B cell (primary cell): ENCODE data around the gene CADM1. TPM values are rescaled to one million over a fixed set of nuclear protein-coding genes. Genes with fewer than 3 reads are reported as not detected.

ENCODE experiments used
- ATAC-seq: fragments of 200-7000 bp; cut with Tn5 transposase; one replicate; pipeline ENCODE4 v1.10.0; 2021; ENCODE audit warnings: low read depth, mild to moderate bottlenecking, moderate number of reproducible peaks, moderate library complexity
- CTCF ChIA-PET: fragments of 350-600 bp; sonication (Branson Sonifier 250); formaldehyde crosslinking; loops from one replicate; lab custom pipeline; 2021; ENCODE audit warnings: antibody characterized with exemption, inconsistent platforms; lab: Charles Lee
- POLR2A ChIA-PET: fragments of 350-600 bp; sonication (Branson Sonifier 250); formaldehyde crosslinking; loops from one replicate; lab custom pipeline; 2021; ENCODE audit warnings: antibody characterized with exemption; lab: Charles Lee
- DNase-seq: peaks from one replicate; pipeline ENCODE4 v3.0.0; 2013
- H2AFZ ChIP-seq: 2 replicates; pipeline ENCODE4 v1.6.1; 2012; ENCODE audit warnings: mild to moderate bottlenecking, low read depth, low read length; ENCODE audit not compliant: insufficient read depth, poor library complexity, severe bottlenecking
- H3K27ac ChIP-seq, 2 donors: 1 replicate in 1 of 2; 2 replicates in 1 of 2; pipeline ENCODE4 v1.5.1; 2012 to 2013; ENCODE audit warnings: low read length in 2 of 2, mild to moderate bottlenecking in 2 of 2, moderate library complexity in 1 of 2
- H3K27me3 ChIP-seq, 4 experiments: fragments of 200-600 bp in 1 of 4; sonication (generic) in 1 of 4; replicated peaks in 1 of 4; 1 replicate in 2 of 4; 2 replicates in 2 of 4; pipeline versions ENCODE4 v1.6.1 to v1.7.0; 2013 to 2016; ENCODE audit warnings: low read length in 3 of 4, mild to moderate bottlenecking in 2 of 4, mixed read lengths in 1 of 4, moderate library complexity in 1 of 4; ENCODE audit not compliant: insufficient read depth in 4 of 4, control insufficient read depth in 3 of 4; ENCODE audit errors: control extremely low read depth in 1 of 4
- H3K36me3 ChIP-seq, 2 experiments: replicated peaks in 1 of 2; 1 replicate in 1 of 2; 2 replicates in 1 of 2; pipeline versions ENCODE4 v1.6.1 to v1.7.1; 2013; ENCODE audit warnings: low read length in 1 of 2; ENCODE audit not compliant: insufficient read depth in 2 of 2, control insufficient read depth in 1 of 2; ENCODE audit errors: control extremely low read depth in 1 of 2, extremely low read depth in 1 of 2
- H3K4me1 ChIP-seq, 2 donors: fragments of 200-600 bp in 1 of 2; sonication (generic) in 1 of 2; 1 replicate in 1 of 2; 2 replicates in 1 of 2; pipeline versions ENCODE4 v1.5.1 to v1.6.1; 2013 to 2017; ENCODE audit warnings: low read length in 2 of 2; ENCODE audit not compliant: control insufficient read depth in 2 of 2, insufficient read depth in 2 of 2
- H3K4me2 ChIP-seq: replicated peaks from 2 replicates; pipeline ENCODE3; 2012; ENCODE audit warnings: mild to moderate bottlenecking, low read depth, low read length; ENCODE audit not compliant: poor library complexity, severe bottlenecking
- H3K4me3 ChIP-seq, 5 experiments: fragments of 200-600 bp in 1 of 5; sonication (generic) in 1 of 5; 1 replicate in 3 of 5; 2 replicates in 2 of 5; pipeline versions ENCODE4 v1.5.1 to v1.7.0; 2011 to 2016; ENCODE audit warnings: low read length in 4 of 5, mild to moderate bottlenecking in 4 of 5, low read depth in 2 of 5, control low read depth in 1 of 5, moderate library complexity in 1 of 5; ENCODE audit not compliant: insufficient read depth in 1 of 5; ENCODE audit errors: control extremely low read depth in 1 of 5, extremely low read depth in 1 of 5
- H3K79me2 ChIP-seq: fragments of 200-600 bp; sonication (generic); one replicate; pipeline ENCODE4 v1.6.0; 2016; ENCODE audit warnings: low read length; ENCODE audit not compliant: control insufficient read depth, insufficient read depth
- H3K9ac ChIP-seq: fragments of 200-600 bp; sonication (generic); 2 replicates; pipeline ENCODE4 v1.6.1; 2017; ENCODE audit warnings: mild to moderate bottlenecking, low read length, moderate library complexity
- H3K9me3 ChIP-seq, 3 donors: one replicate each; pipeline versions ENCODE4 v1.6.1 to v1.7.1; 2013; ENCODE audit warnings: low read length in 2 of 3; ENCODE audit not compliant: control insufficient read depth in 2 of 3, insufficient read depth in 1 of 3; ENCODE audit errors: control extremely low read depth in 1 of 3
- H4K20me1 ChIP-seq: 2 replicates; pipeline ENCODE4 v1.6.0; 2012; ENCODE audit warnings: mild to moderate bottlenecking, low read length; ENCODE audit not compliant: insufficient read depth, control insufficient read depth, poor library complexity, severe bottlenecking
- H3K27ac Mint-ChIP-seq: one replicate; pipeline ENCODE4 v1.8.0; 2021; ENCODE audit warnings: mixed read lengths
- H3K27me3 Mint-ChIP-seq: one replicate; pipeline ENCODE4 v1.8.0; 2021; ENCODE audit warnings: mixed read lengths
- H3K4me1 Mint-ChIP-seq: one replicate; pipeline ENCODE4 v1.8.0; 2021; ENCODE audit warnings: mixed read lengths
- H3K4me3 Mint-ChIP-seq: one replicate; pipeline ENCODE4 v1.8.0; 2021; ENCODE audit warnings: mixed read lengths
- H3K9me3 Mint-ChIP-seq: one replicate; pipeline ENCODE4 v1.8.0; 2022; ENCODE audit warnings: mixed read lengths; ENCODE audit not compliant: insufficient read depth
- EZH2 ChIP-seq: IDR thresholded peaks from 2 replicates; pipeline ENCODE4 v1.6.1; 2012; ENCODE audit warnings: borderline replicate concordance, low read depth, mild to moderate bottlenecking, moderate library complexity, low read length; ENCODE audit not compliant: insufficient read depth, poor library complexity, severe bottlenecking
- WGBS: methylation state at CpG from one replicate; pipeline ENCODE4 v1.1.5; 2013; ENCODE audit warnings: missing lambda C conversion rate; ENCODE audit not compliant: insufficient coverage; 5-methylcytosine and 5-hydroxymethylcytosine counted together
- intact Hi-C: fragments of 100-400 bp; cut with micrococcal nuclease; formaldehyde crosslinking; loops from one replicate; pipeline ENCODE4 v1.10.0; 2022
- polyA plus RNA-seq: library from polyadenylated mRNA; depleted of rRNA; stranded (reverse); fragments of >200 nt; gene quantifications from 2 replicates; pipeline ENCODE4 v1.2.3, GENCODE V29; 2012
- total RNA-seq, 2 donors: library from RNA; stranded (reverse); fragments of 120-200 nt in 1 of 2; gene quantifications; 1 replicate in 1 of 2; 2 replicates in 1 of 2; pipeline versions ENCODE4 v1.2.3 to v1.2.4, GENCODE V29; 2013 to 2022
- TF ChIP-seq, protein P1 (sequence below): fragments of 200-600 bp; IDR thresholded peaks from one replicate; pipeline ENCODE4 v1.8.0; 2022; ENCODE audit warnings: antibody characterized with exemption, mild to moderate bottlenecking

The CADM1 gene
- total and polyA plus RNA-seq, 2 donors (not counting 1 experiment from before 2014, with no cell fraction given): 0.43 to 0.49 TPM

DNA sequence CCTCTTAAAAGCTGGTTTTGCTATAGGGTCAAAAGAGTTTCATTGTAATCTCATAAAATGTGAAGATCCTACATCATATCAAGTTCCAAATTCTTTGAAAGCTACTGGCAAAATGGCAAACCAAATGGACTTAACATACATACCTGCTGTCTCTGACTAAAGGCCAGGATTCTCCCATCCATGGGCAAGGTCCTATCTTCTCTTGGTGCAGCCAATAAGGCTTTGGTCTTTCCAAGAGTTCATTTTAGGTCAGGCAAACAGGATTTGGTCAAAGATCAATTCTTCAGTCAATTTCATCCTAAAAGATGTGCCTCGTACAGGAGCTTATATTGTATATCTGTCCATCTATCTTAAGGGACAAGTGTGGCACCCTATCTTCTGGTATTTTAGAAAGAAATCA lies 49.7 kb downstream of the CADM1 start:
- Mint-ChIP-seq H3K9me3 (no peaks in the 10 kb centered on the region), H3K27me3 (no peaks in the 10 kb centered on the region), H3K27ac (no peak overlapping the region), H3K4me1 (no peaks in the 10 kb centered on the region), H3K4me3 (no peak overlapping the region)
- intact Hi-C loops: no loop called here
- no CpG with 5 or more reads among the region's 1 CpG for WGBS
- TF ChIP-seq EZH2: no peak
- TF ChIP-seq, protein P1, sequence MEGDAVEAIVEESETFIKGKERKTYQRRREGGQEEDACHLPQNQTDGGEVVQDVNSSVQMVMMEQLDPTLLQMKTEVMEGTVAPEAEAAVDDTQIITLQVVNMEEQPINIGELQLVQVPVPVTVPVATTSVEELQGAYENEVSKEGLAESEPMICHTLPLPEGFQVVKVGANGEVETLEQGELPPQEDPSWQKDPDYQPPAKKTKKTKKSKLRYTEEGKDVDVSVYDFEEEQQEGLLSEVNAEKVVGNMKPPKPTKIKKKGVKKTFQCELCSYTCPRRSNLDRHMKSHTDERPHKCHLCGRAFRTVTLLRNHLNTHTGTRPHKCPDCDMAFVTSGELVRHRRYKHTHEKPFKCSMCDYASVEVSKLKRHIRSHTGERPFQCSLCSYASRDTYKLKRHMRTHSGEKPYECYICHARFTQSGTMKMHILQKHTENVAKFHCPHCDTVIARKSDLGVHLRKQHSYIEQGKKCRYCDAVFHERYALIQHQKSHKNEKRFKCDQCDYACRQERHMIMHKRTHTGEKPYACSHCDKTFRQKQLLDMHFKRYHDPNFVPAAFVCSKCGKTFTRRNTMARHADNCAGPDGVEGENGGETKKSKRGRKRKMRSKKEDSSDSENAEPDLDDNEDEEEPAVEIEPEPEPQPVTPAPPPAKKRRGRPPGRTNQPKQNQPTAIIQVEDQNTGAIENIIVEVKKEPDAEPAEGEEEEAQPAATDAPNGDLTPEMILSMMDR: no peak
- no peak for DNase-seq
- no peaks in the 10 kb centered on the region for H3K36me3 ChIP-seq
- CTCF ChIA-PET: no interaction called here
- H3K4me3 ChIP-seq: no peak overlapping the region
- no peaks in the 10 kb centered on the region for H4K20me1 ChIP-seq
- no peak overlapping the region for H3K4me2 ChIP-seq
- no peak overlapping the region for H3K27ac ChIP-seq
- no peaks in the 10 kb centered on the region for H3K27me3 ChIP-seq
- H3K9ac ChIP-seq: no peak overlapping the region
- POLR2A ChIA-PET: no interaction called here
- ATAC-seq: no peak
- H2AFZ ChIP-seq: no peak overlapping the region
- H3K9me3 ChIP-seq: peaks cover 0 to 3% (median 0%) of the 10 kb centered on the region in 3 donors
- H3K79me2 ChIP-seq: no peaks in the 10 kb centered on the region
- no peaks in the 10 kb centered on the region for H3K4me1 ChIP-seq

DNA sequence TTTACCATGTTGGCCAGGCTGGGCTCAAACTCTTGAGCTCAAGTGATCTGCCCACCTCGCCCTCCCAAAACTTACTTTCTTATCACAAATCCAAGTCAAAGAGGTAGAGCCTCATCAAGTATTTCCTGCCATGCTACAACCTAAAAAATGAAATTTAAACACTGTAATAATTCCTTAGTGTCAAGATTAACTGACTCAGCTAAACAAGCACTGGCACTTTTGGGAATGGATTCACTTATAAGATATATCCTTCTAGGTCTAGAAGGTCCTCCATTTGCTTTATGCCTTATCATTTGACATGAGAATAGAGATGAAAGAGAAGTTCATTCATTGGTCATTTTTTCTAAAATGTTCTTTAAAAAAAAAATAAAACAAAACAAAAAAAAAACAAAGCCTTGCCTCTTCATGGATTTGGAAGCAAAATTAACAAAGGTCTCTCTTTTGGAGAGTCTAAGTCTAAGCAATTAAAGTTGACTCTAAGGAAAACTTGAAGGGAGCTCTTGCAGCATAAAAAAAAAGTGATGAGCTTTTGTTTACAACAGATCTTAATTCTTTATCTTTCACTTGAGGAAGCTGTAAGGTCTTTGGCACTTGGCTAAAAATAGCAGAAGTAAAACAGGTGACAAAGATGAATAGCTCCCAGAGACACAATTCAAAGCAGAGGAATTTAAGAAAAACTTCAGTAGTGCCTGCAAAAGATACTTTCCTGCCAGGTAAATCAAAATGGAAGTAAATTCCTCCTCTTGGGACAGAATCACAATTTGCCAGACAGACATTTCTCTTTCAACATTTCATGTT lies 50.3 kb downstream of the CADM1 start:
- no peak overlapping the region for H3K4me3 Mint-ChIP-seq
- H3K4me1 ChIP-seq: no peaks in the 10 kb centered on the region
- 83% methylated on average over 1 of the region's 1 CpG for WGBS
- H3K27ac Mint-ChIP-seq: no peak overlapping the region
- no peaks in the 10 kb centered on the region for H3K4me1 Mint-ChIP-seq
- CTCF ChIA-PET: interaction anchor here (0.7 kb wide), 1 partner anchor 37 kb away, joined by 3 read pairs; no protein-coding TSS in a partner anchor
- H3K4me3 ChIP-seq: no peak overlapping the region
- ATAC-seq (no peak), DNase-seq (no peak)
- H3K4me2 ChIP-seq: no peak overlapping the region
- no peaks in the 10 kb centered on the region for H3K27me3 Mint-ChIP-seq
- POLR2A ChIA-PET: no interaction called here
- no peaks in the 10 kb centered on the region for H3K79me2 ChIP-seq
- H2AFZ ChIP-seq: no peak overlapping the region
- TF ChIP-seq EZH2: no peak
- TF ChIP-seq, protein P1: no peak
- no peaks in the 10 kb centered on the region for H4K20me1 ChIP-seq
- H3K27ac ChIP-seq: no peak overlapping the region
- no peak overlapping the region for H3K9ac ChIP-seq
- intact Hi-C loops: no loop called here
- no peaks in the 10 kb centered on the region for H3K36me3 ChIP-seq
- H3K27me3 ChIP-seq: no peaks in the 10 kb centered on the region
- peaks cover 1% of the 10 kb centered on the region for H3K9me3 Mint-ChIP-seq
- H3K9me3 ChIP-seq: peaks cover 0 to 3% (median 0%) of the 10 kb centered on the region in 3 donors
